IMR-90 (cell line): ENCODE results near the gene PANK3. TPM values are rescaled to one million over a fixed set of nuclear protein-coding genes. Genes with fewer than 3 reads are reported as not detected.

Experiments
- ATAC-seq: fragments of 200-7000 bp; cut with Tn5 transposase; 2 replicates; pipeline ENCODE4 v1.9.1; 2020; ENCODE audit warnings: low read depth, mild to moderate bottlenecking, moderate library complexity
- BruUV-seq: library from RNA; stranded (reverse); fragments of 400-500 nt; replicated peaks from 2 replicates; lab custom pipeline; 2021; lab: Mats Ljungman, UMichigan
- CTCF ChIA-PET: fragments of 300-600 bp; formaldehyde crosslinking; extraction: SDS; loops from one replicate; lab custom pipeline; 2021; ENCODE audit warnings: antibody characterized with exemption; lab: Yijun Ruan, JAX
- POLR2A ChIA-PET: fragments of 300-600 bp; sonication (Branson Sonifier 250); formaldehyde crosslinking; loops from one replicate; lab custom pipeline; 2022; ENCODE audit warnings: antibody characterized with exemption; ENCODE audit not compliant: unreplicated experiment; lab: Charles Lee
- DNase-seq: peaks from one replicate; pipeline ENCODE4 v3.0.0; 2013
- H2AFZ ChIP-seq: replicated peaks from 2 replicates; pipeline ENCODE3; 2013; ENCODE audit warnings: low read length, mild to moderate bottlenecking; ENCODE audit not compliant: poor library complexity
- H2AK5ac ChIP-seq: 2 replicates; pipeline ENCODE4 v1.6.1; 2013; ENCODE audit warnings: low read depth, low read length, inconsistent platforms
- H2AK9ac ChIP-seq: replicated peaks from 2 replicates; pipeline ENCODE3; 2013; ENCODE audit warnings: mild to moderate bottlenecking, low read depth, low read length, moderate library complexity; ENCODE audit not compliant: poor library complexity
- H2BK120ac ChIP-seq: 2 replicates; pipeline ENCODE4 v1.6.1; 2013; ENCODE audit warnings: low read depth, low read length, inconsistent platforms
- H2BK15ac ChIP-seq: 3 replicates; pipeline ENCODE4 v1.6.1; 2013; ENCODE audit warnings: low read depth, low read length, inconsistent platforms
- H2BK20ac ChIP-seq: 2 replicates; pipeline ENCODE4 v1.6.1; 2013; ENCODE audit warnings: low read depth, mild to moderate bottlenecking, inconsistent platforms, low read length, moderate library complexity
- H2BK5ac ChIP-seq: 2 replicates; pipeline ENCODE4 v1.6.1; 2013; ENCODE audit warnings: mild to moderate bottlenecking, low read depth, low read length, inconsistent platforms; ENCODE audit not compliant: poor library complexity, severe bottlenecking
- H3K14ac ChIP-seq: replicated peaks from 2 replicates; pipeline ENCODE4 v1.6.1; 2013; ENCODE audit warnings: low read depth, low read length, inconsistent platforms
- H3K18ac ChIP-seq: 2 replicates; pipeline ENCODE4 v1.6.1; 2013; ENCODE audit warnings: low read depth, low read length, control low read depth
- H3K23ac ChIP-seq: 2 replicates; pipeline ENCODE4 v1.6.1; 2013; ENCODE audit warnings: low read depth, low read length, inconsistent platforms
- H3K27ac ChIP-seq: 2 replicates; pipeline ENCODE4 v1.5.1; 2013; ENCODE audit warnings: mild to moderate bottlenecking, control low read depth, low read length; ENCODE audit not compliant: insufficient read depth
- H3K27me3 ChIP-seq: 2 replicates; pipeline ENCODE4 v1.6.1; 2013; ENCODE audit warnings: low read length; ENCODE audit not compliant: control insufficient read depth, insufficient read depth
- H3K36me3 ChIP-seq: 2 replicates; pipeline ENCODE4 v1.6.1; 2013; ENCODE audit warnings: low read length, mixed read lengths; ENCODE audit not compliant: control insufficient read depth, insufficient read depth
- H3K4ac ChIP-seq: 2 replicates; pipeline ENCODE4 v1.6.1; 2013; ENCODE audit warnings: low read depth, low read length, inconsistent platforms
- H3K4me1 ChIP-seq: 2 replicates; pipeline ENCODE4 v1.6.1; 2013; ENCODE audit warnings: low read length, mixed read lengths; ENCODE audit not compliant: control insufficient read depth, insufficient read depth
- H3K4me2 ChIP-seq: 2 replicates; pipeline ENCODE4 v1.6.1; 2013; ENCODE audit warnings: low read depth, mild to moderate bottlenecking, control low read depth, low read length, moderate library complexity
- H3K4me3 ChIP-seq: 2 replicates; pipeline ENCODE4 v1.5.1; 2013; ENCODE audit warnings: low read depth, mild to moderate bottlenecking, control low read depth, low read length, moderate library complexity; ENCODE audit not compliant: insufficient read depth
- H3K56ac ChIP-seq: 2 replicates; pipeline ENCODE4 v1.6.1; 2013; ENCODE audit warnings: low read length, inconsistent platforms; ENCODE audit not compliant: insufficient read depth; ENCODE audit errors: extremely low read depth
- H3K79me1 ChIP-seq, 2 experiments: 2 replicates each; pipeline ENCODE4 v1.6.1; 2013; ENCODE audit warnings: low read length in 2 of 2, inconsistent platforms in 1 of 2, low read depth in 1 of 2
- H3K9ac ChIP-seq: 2 replicates; pipeline ENCODE4 v1.6.1; 2013; ENCODE audit warnings: low read depth, low read length, control low read depth
- H3K9me1 ChIP-seq: 2 replicates; pipeline ENCODE4 v1.6.1; 2013; ENCODE audit warnings: low read length, inconsistent platforms; ENCODE audit not compliant: insufficient read depth
- H3K9me3 ChIP-seq: 2 replicates; pipeline ENCODE4 v1.6.1; 2013; ENCODE audit warnings: low read length; ENCODE audit not compliant: control insufficient read depth, insufficient read depth
- H4K20me1 ChIP-seq: 2 replicates; pipeline ENCODE4 v1.6.1; 2013; ENCODE audit warnings: low read length, inconsistent platforms; ENCODE audit not compliant: insufficient read depth
- H4K5ac ChIP-seq: 2 replicates; pipeline ENCODE4 v1.6.1; 2013; ENCODE audit warnings: mild to moderate bottlenecking, low read depth, low read length, control low read depth
- H4K8ac ChIP-seq, 2 experiments: 2 replicates each; pipeline ENCODE4 v1.6.1; 2013; ENCODE audit warnings: low read depth in 2 of 2, low read length in 2 of 2, control low read depth in 1 of 2, inconsistent platforms in 1 of 2
- H4K91ac ChIP-seq: 2 replicates; pipeline ENCODE4 v1.6.1; 2013; ENCODE audit warnings: low read depth, low read length, inconsistent platforms; ENCODE audit not compliant: insufficient read depth
- BHLHE40 ChIP-seq: fragments of 150-350 bp; IDR thresholded peaks from 2 replicates; pipeline ENCODE4 v1.6.1; 2016; ENCODE audit warnings: mild to moderate bottlenecking, low read depth, low read length
- CEBPB ChIP-seq: IDR thresholded peaks from 2 replicates; pipeline ENCODE4 v1.6.1; 2012; ENCODE audit warnings: low read depth, low read length, improper control_type of control experiment
- CHD1 ChIP-seq: IDR thresholded peaks from 2 replicates; pipeline ENCODE4 v1.6.1; 2012; ENCODE audit warnings: low read depth, low read length, improper control_type of control experiment
- FOS ChIP-seq: fragments of 150-350 bp; IDR thresholded peaks from 2 replicates; pipeline ENCODE4 v1.6.1; 2016; ENCODE audit warnings: low read depth, low read length
- MAFK ChIP-seq: IDR thresholded peaks from 2 replicates; pipeline ENCODE4 v1.6.1; 2012; ENCODE audit warnings: low read depth, low read length, improper control_type of control experiment
- MAZ ChIP-seq: IDR thresholded peaks from 2 replicates; pipeline ENCODE4 v1.6.1; 2012; ENCODE audit warnings: low read depth, mild to moderate bottlenecking, low read length, improper control_type of control experiment, moderate library complexity, borderline replicate concordance
- MXI1 ChIP-seq: IDR thresholded peaks from 2 replicates; pipeline ENCODE4 v1.6.1; 2012; ENCODE audit warnings: low read depth, mild to moderate bottlenecking, low read length, moderate library complexity, borderline replicate concordance
- NFE2L2 ChIP-seq: fragments of 150-350 bp; IDR thresholded peaks from 2 replicates; pipeline ENCODE4 v1.6.1; 2016; ENCODE audit warnings: low read depth, mild to moderate bottlenecking, low read length
- POLR2A ChIP-seq: IDR thresholded peaks from 2 replicates; pipeline ENCODE4 v1.6.1; 2012; ENCODE audit warnings: mild to moderate bottlenecking, low read depth, low read length
- RAD21 ChIP-seq: IDR thresholded peaks from 2 replicates; pipeline ENCODE4 v1.6.1; 2012; ENCODE audit warnings: low read length, improper control_type of control experiment
- RCOR1 ChIP-seq: IDR thresholded peaks from 2 replicates; pipeline ENCODE4 v1.6.1; 2012; ENCODE audit warnings: mild to moderate bottlenecking, low read length, improper control_type of control experiment; ENCODE audit not compliant: insufficient replicate concordance
- RFX5 ChIP-seq: IDR thresholded peaks from 2 replicates; pipeline ENCODE4 v1.8.0; 2012; ENCODE audit warnings: low read depth, mild to moderate bottlenecking, low read length, moderate library complexity
- SMC3 ChIP-seq: fragments of 150-350 bp; IDR thresholded peaks from 2 replicates; pipeline ENCODE4 v1.6.1; 2016; ENCODE audit warnings: low read depth, mild to moderate bottlenecking, antibody characterized with exemption, low read length, moderate library complexity
- WGBS, 2 experiments: methylation state at CpG; one replicate each; pipeline versions ENCODE4 v1.1.5 to v1.1.7; 2013; ENCODE audit warnings: missing lambda C conversion rate in 2 of 2; ENCODE audit not compliant: insufficient read length in 1 of 2; ENCODE audit errors: extremely low coverage in 2 of 2; 5-methylcytosine and 5-hydroxymethylcytosine counted together
- dilution Hi-C: fragments of 300-500 bp; cut with HindIII; formaldehyde crosslinking; loops from one replicate; pipeline ENCODE4 v1.14.3; 2018; ENCODE audit warnings: low sequenced_read_pairs; ENCODE audit not compliant: unreplicated experiment
- in situ Hi-C: fragments of 300-500 bp; cut with MboI; formaldehyde crosslinking; loops from 3 replicates; pipeline ENCODE4 v1.14.3; 2019; ENCODE audit warnings: low sequenced_read_pairs, inconsistent platforms, mixed read lengths
- intact Hi-C: fragments of 100-400 bp; cut with micrococcal nuclease; formaldehyde crosslinking; loops from 2 replicates; pipeline ENCODE4 v1.10.0; 2022
- polyA plus RNA-seq, 3 experiments: library from polyadenylated mRNA; depleted of rRNA; stranded (reverse); fragments of >200 nt; gene quantifications; 2 replicates each; pipeline ENCODE4 v1.2.3, GENCODE V29; 2012; ENCODE audit warnings: low replicate concordance in 1 of 3
- total RNA-seq: library from RNA; depleted of rRNA; stranded (reverse); fragments of >200 nt; gene quantifications from 2 replicates; pipeline ENCODE4 v1.2.3, GENCODE V29; 2012
- TF ChIP-seq, protein P1 (sequence below): fragments of 150-350 bp; IDR thresholded peaks from 2 replicates; pipeline ENCODE4 v1.6.1; 2016; ENCODE audit warnings: low read depth, mild to moderate bottlenecking, low read length, moderate library complexity, borderline replicate concordance
- TF ChIP-seq, protein P2 (sequence below): conservative IDR thresholded peaks from 2 replicates; pipeline ENCODE4 v1.5.1; 2012; ENCODE audit warnings: mild to moderate bottlenecking, low read depth, low read length, improper control_type of control experiment
- TF ChIP-seq, protein P3 (sequence below): fragments of 150-350 bp; IDR thresholded peaks from 2 replicates; pipeline ENCODE4 v1.6.1; 2017; ENCODE audit warnings: mild to moderate bottlenecking, antibody characterized with exemption, low read length, low read depth

Gene PANK3
- total and polyA plus RNA-seq, 2 of the 4 experiments (the other 2 are of a cell fraction) = 6.9 to 21.0 TPM

DNA sequence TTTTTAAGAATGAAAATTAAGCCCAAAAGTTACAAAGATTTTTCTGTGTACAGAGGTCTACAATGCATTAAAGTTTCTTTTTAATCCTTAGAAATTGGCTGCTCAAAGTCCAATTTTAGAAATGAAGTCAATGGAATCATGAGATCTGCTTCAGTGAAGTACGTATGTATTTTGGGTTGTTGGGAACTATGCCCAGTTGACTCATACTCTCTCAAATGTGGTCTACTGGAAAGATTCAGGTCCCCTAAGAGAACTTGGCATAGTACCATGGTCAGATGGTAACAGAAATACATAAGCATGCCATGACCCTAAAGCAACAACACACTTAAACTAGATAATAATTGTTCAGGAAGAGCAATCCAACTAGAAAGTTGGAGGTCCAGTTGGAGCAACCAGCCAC, 27.0 kb downstream of the PANK3 start:
- Histone ChIP-seq H2BK15ac (no peak overlapping the region), H3K79me1 (peaks cover 11 to 21% of the 10 kb centered on the region in 2 experiments), H3K23ac (no peak overlapping the region), H3K56ac (no peak overlapping the region), H3K14ac (no peak overlapping the region), H3K4me3 (no peak overlapping the region), H3K9ac (no peak overlapping the region), H2AK9ac (no peak overlapping the region), H3K4me2 (no peak overlapping the region; the same call in none of the 2 replicates), H2BK5ac (no peak overlapping the region), H2BK120ac (no peak overlapping the region), H4K20me1 (peaks cover 9% of the 10 kb centered on the region; the same call in 1 of the 2 replicates), H3K36me3 (peaks cover 11% of the 10 kb centered on the region), H3K27ac (no peak overlapping the region), H3K9me3 (no peaks in the 10 kb centered on the region), H2BK20ac (no peak overlapping the region), H3K27me3 (no peaks in the 10 kb centered on the region), H3K18ac (no peak overlapping the region), H2AK5ac (no peak overlapping the region), H4K8ac (no peak overlapping the region), H3K4ac (no peak overlapping the region), H4K5ac (no peak overlapping the region), H4K91ac (no peak overlapping the region), H3K9me1 (no peaks in the 10 kb centered on the region; the same call in 1 of the 2 replicates), H2AFZ (no peak overlapping the region), H3K4me1 (0 out of 2 replicates have a peak, but pooled peaks cover 4% of the 10 kb centered on the region)
- dilution Hi-C loops = no loop called here
- BruUV-seq = no TSS peak
- in situ Hi-C loops = no loop called here
- CTCF ChIA-PET = interaction anchor here (0.6 kb wide), 1 partner anchor 539 kb away, joined by 3 read pairs; no protein-coding TSS in a partner anchor
- POLR2A ChIA-PET = no interaction called here
- no CpG with 5 or more reads among the region's 1 CpG for WGBS, 2 experiments
- intact Hi-C loops = loop anchor here (5.0 kb wide), 1 partner anchor 60 kb away; no protein-coding TSS in a partner anchor
- peak; percentile 97 for DNase-seq
- peak; percentile 64 for ATAC-seq
- TF ChIP-seq RFX5 (no peak), RAD21 (no peak), SMC3 (no peak), CHD1 (no peak), BHLHE40 (no peak), NFE2L2 (no peak), FOS (no peak), MAFK (no peak), RCOR1 (no peak), POLR2A (no peak), CEBPB (no peak), MAZ (no peak), MXI1 (no peak)
- TF ChIP-seq, protein P1, sequence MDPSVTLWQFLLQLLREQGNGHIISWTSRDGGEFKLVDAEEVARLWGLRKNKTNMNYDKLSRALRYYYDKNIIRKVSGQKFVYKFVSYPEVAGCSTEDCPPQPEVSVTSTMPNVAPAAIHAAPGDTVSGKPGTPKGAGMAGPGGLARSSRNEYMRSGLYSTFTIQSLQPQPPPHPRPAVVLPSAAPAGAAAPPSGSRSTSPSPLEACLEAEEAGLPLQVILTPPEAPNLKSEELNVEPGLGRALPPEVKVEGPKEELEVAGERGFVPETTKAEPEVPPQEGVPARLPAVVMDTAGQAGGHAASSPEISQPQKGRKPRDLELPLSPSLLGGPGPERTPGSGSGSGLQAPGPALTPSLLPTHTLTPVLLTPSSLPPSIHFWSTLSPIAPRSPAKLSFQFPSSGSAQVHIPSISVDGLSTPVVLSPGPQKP = no peak
- TF ChIP-seq, protein P2, sequence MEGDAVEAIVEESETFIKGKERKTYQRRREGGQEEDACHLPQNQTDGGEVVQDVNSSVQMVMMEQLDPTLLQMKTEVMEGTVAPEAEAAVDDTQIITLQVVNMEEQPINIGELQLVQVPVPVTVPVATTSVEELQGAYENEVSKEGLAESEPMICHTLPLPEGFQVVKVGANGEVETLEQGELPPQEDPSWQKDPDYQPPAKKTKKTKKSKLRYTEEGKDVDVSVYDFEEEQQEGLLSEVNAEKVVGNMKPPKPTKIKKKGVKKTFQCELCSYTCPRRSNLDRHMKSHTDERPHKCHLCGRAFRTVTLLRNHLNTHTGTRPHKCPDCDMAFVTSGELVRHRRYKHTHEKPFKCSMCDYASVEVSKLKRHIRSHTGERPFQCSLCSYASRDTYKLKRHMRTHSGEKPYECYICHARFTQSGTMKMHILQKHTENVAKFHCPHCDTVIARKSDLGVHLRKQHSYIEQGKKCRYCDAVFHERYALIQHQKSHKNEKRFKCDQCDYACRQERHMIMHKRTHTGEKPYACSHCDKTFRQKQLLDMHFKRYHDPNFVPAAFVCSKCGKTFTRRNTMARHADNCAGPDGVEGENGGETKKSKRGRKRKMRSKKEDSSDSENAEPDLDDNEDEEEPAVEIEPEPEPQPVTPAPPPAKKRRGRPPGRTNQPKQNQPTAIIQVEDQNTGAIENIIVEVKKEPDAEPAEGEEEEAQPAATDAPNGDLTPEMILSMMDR = no peak
- TF ChIP-seq, protein P3, sequence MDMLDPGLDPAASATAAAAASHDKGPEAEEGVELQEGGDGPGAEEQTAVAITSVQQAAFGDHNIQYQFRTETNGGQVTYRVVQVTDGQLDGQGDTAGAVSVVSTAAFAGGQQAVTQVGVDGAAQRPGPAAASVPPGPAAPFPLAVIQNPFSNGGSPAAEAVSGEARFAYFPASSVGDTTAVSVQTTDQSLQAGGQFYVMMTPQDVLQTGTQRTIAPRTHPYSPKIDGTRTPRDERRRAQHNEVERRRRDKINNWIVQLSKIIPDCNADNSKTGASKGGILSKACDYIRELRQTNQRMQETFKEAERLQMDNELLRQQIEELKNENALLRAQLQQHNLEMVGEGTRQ = no peak
